Stimulated activated CD8-positive, alpha-beta memory T cell treated with anti-CD3 and anti-CD28 coated beads, Interleukin-7, amount 100 ng/mL, for 24 hours (primary cell): Measurements from ENCODE around the gene PDLIM7.
"Not testable (repeated sequence)": the region's sequence is repeated elsewhere in the genome, so short reads cannot be mapped to it uniquely, and the experiment has no call there.

Experiments used
- DNase-seq: peaks from one replicate; pipeline ENCODE4 v3.0.0-alpha.2; 2020; ENCODE audit warnings: low read depth

PDLIM7 gene

DNA sequence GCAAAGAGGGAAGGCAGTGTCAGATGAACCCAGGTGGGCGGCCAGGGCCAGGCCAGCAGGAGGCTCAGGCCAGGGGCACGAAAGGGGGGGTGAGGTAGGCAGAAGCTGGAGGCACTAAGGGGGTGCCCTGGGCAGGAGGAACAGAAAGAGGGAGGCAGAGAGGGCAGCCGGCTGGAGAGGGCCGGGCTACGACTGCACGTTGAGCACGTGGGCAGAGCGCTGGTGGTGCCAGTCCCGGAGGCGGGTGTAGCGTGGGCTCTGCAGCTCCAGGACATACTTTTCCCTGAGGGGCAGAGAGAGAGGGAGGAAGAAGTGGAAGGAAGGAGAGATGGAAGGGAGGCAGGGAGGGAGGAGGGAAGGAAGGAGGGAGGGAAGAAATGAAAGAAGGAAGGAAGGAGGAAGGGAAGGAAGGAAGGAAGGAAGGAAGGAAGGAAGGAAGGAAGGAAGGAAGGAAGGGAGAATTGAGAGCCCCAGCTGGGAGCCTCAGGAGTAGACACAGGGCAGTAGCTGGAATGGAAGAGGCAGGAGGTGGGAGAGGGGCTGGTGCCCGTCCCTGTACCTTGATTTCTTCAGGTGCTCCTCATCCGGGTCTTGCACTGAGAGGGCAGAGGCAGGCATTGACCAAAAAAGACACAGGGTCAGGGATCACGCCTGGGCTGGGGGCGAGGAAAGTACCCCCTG, 7.0 kb downstream of the PDLIM7 start:
- no peak for DNase-seq

DNA sequence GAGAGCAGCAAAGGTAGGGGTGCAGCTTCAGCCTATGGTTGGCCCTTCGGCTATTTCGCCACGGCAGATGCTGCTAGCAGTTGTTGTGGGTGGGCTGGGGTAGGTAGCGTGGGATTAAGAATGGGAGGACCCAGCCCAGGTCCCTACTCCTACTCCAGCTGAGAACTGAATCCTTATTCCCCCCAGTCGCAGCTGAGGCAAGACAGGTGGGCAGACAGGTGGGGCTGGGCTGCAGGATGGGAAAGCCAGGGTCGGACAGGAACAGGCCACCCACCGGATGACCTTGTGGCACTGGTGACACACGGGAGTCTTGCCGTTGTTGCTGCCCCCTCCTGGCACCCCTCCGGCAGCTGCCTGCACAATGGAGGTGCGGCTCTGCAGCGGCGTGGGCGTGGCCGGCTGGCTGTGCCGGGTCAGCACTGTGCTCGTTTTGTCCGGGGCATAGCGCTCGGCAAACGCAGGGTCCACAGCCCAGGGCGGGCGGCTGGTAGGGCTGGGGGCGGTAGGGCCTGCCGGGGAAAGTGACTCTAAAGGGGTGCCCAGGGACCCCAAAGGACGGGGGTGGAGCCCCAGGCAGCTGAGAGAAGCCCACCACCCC, 8.2 kb downstream of the PDLIM7 start:
- DNase-seq, result no peak

DNA sequence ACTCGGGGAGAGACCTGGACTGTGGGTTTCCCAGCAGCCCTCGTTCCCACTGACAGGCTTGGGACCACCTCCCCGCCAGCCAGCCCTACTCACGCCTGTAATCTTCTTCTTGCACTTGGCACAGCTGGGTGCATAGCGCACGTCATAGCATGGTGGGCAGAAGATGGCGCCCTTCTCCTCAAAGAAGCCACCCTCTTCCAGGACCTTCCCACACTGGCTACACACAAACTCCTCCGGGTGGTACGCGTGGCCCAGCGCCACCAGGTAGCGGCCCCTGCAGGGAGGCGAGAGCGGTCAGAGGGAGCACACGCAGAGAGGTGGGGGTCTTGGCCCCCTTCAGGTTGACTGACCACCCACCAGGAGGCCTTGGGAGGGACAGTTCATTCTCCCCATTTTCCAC, 9.4 kb downstream of the PDLIM7 start:
- no peak for DNase-seq

DNA sequence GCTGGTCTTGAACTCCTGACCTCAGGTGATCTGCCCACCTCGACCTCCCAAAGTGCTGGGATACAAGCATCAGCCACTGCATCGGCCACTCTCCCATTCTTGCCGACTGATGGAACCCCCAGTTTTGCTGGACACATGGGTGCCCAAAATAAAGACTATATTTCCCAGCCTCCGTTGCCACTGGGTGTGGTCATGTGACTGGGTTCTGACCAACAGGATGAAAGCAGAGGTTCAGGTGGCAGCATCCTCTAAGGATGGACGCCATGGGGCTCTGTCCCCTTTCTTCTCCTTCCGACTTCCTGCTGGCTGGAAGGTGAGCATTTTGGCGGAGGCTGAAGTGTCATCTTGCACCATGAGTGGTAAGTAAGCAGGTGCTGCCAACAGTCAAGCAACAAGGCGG, 10.3 kb downstream of the PDLIM7 start:
- no peak for DNase-seq

DNA sequence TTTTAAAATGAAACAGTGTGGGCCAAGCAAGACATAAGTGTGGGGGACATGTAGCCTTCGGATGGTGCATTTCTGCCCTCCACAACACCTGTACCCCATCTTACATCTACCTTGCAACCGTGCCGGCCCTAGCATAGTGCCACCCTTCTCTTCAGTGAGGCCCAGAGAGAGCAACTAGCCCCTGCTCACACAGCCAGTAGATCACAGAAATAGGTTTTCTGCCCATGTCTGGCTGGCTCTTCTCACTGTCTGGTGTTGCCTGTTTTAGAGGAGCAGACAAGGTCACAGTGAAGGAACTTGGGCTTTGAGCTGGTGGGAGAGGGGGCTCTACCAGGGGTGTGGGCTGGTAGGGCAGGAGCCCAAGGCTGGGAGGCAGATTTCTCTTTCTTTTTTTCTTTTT, 11.1 kb downstream of the PDLIM7 start:
- no peak for DNase-seq

DNA sequence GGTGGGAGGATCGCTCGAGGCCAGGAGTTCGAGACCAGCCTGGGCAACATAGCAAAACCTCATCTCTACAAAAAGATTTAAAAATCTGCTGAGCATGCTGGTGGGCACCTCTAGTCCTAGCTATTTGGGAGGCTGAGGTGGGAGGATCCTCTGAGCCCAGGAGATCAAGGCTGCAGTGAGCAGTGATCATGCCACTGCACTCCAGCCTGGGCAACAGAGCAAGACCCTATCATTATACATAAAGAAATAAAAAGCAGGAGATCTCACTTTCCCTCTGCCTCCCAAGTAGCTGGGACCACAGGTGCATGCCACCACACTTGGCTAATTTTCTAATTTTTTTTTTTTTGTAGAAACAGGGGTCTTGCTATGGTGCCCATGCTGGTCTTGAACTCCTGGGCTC, 11.7 kb downstream of the PDLIM7 start:
- not testable (repeated sequence) for DNase-seq

DNA sequence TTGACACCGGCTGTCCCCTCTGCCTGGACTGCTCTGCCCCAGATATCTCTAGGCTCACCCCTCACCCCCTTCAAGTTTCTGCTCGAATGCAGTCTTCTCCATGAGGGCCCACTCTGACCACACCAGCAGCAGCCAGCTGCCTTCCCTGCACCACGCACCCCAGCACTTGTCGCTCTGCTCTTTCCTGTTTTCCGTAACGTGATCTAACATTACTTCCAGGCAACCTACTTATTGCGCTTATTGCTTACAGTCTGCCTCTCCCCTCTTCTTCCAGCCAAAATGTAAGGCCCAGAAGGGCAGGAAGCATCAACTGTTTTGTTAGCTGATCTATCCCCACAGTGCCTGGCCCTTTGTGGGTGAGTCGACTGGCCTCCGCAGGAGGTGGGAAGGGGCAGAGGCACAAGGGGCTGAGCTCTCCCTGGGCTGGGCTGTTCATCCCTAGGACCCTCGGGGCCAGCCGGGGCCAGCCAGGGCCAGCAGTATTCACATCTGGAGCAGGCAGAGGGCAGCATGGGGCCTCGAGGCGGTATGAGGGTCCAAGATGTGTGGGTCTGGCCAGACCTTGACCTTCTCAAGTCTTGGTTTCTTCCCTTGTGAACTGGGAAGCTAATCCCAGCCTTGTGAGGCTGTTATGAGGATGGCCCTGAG, 12.4 kb downstream of the PDLIM7 start:
- no peak for DNase-seq

DNA sequence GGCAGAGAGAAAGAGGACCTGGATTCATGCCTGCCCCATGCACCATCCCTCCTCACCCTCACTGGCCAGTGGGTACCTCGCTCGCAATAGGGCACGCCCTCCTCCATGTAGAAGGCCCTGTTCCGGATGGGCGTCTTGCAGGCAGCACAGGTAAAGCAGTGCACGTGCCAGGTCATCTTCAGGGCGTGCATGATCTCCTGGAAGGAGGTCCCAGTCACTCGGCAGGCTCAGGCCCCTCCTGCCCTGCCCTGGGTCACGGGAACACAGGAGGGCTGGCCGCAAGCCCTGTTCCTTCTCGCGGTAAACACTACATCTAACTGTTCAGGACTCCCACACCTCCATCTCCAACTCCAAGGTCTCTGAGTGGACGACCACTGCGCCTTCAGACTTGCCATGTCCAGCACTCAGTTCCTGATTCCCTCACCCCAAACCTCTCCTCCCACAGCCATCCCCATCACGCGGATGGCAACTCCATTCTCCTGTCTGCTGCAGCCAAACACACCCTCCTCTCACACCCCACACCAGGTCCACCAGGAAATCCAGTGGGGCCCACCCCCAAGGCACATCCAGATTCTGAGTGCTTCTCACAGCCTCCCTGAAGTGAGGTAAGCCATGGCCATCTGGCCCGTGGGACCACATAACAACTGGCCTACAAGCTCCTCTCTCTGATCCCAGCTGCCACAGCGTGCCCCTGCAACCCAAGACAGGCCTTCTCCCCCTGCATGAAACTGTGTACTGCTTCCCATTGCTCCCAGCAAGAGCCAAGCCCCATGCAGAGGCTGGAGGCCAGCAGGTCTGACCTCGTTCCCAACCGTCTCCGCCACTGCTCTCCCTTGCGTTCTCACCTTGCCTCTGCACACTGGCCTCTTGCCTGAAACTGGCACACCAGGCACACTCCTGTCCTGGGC, 13.2 kb downstream of the PDLIM7 start:
- DNase-seq, result no peak

DNA sequence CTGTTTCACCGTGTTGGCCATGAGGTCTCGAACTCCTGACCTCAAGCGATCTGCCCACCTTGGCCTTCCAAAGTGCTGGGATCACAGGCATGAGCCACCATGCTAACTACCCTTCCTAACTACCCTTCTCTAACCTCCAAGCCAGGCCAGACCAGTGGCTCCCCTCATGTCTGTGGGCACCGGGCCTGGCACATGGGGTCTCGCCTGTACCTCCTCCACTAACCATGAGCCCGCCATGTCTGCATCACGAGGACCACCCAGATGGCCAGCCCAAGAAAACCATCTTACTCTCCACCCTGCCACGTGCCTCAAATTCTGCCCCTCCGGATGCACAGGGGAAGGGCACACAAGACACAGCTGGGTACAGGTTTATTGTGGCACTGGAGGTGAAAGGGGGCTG, 14.4 kb downstream of the PDLIM7 start:
- DNase-seq, result no peak

DNA sequence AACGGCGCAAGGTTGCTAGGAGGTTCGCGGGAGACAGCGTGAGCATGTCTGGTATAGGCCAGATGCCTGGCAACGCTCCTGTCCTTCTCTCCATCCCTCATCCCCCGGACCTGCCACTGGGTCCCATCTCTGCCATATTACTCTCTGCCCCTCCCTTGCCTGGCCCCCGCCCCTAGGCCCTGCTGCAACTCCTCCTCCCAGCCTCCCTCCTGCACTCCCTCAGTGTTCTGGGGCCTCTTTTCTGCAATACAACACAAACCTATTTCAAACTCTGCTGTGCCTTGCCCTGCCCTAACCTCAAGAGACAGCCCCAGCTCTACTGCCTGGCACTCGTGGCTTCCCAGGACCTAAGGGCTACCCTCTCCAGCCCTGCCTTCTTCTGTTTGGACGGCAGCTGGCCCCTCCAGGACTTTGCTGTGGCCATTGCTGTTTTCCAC, 15.0 kb downstream of the PDLIM7 start:
- no peak for DNase-seq

DNA sequence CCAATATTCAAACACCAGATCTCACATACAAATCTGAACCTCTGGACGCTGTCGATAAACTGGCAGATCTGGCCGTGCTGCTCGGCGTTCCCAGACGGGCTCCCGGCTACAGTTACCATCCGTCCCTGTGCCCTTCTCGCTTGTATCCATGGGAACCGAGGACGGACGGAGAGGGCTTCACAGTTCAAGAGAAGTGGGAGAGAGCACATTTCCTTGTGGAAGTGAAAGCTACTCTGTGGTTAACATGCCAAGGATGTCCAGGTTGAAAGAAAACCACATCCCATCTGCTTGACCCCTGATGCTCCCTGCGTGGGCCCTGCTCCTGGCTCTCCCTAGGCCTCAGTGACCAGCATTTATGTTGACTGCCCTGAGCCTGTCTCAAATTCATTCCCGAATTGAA, 17.6 kb downstream of the PDLIM7 start:
- no peak for DNase-seq

DNA sequence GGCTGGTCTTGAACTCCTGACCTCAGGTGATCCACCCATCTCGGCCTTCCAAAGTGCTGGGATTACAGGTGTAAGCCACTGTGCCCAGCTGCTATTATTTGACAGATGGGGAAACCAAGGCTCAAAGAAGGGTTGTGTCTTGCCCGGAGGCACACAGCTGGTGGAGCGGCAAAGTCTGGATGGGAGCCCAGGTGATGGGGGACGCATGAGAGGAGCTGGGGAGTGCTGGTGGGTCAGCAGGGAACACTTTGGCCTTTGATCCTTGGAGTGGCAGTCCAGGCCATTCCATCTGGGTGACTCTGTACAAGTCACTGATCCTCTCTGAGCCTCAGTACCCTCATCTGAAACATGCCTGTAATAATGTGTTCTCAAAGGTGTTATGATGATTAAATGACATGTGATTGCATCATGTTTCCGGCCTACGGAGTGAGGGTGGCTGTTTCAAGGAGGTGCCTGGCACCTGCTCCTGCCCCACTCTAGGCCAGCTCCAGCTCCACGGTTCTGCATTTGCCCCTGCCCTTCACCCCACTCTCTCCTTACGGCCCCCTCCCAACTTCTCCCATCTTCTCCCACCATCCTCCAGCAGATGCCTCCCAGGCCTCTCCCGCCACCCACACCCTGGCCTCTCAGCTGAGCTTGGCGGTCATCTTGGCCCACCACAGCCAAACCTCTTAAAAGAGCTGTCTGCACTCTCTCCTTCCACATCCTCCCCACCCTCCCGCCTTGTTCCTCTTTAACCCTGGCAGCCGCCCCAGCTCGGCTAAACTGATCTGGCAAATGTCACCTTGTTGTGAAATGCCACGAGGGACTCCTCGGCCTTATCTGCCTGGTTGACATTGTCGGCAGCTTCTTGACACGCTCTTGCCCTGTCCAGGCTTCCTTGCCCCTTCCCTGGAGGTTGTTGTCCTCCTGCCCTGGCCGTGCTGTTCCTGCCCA, 18.4 kb downstream of the PDLIM7 start:
- DNase-seq, result no peak

DNA sequence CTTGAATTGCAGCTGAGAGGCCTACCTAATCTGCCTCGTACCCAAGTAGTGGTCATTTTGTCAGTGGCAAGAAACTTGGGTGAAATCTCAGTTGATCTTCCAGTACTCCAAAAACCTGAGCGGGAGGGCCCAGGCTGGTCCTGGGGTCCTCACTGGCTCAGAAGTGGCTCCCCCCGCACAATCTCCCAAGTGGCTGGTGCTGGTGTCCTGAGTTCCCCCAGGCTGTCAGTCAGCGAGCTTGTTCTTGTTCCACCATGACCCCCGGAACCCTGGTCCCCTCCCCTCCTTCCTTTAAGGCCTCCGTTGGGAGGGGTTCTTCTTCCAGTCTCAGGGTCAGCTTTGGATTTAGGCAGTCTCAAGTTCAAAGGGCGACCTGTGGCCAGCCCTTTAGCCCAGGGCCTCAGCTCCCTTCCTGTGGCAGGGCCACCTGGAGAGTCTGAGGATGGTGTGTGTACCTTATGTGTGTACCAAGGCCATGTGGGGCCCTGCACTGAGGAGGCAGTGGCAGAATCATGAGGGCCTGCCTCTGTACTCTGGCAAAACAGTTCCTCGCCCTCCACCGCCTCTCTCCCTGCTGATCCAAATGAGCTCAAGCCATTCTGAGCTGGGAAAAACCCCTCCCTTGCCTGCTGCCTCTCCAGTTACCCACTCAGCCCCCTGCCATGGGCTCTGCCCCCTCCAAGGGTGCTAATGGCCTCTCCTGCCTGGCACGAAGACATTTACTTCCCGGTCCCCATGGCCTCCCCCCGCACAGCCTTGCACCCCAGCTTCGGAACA, 19.5 kb downstream of the PDLIM7 start:
- DNase-seq, result no peak

DNA sequence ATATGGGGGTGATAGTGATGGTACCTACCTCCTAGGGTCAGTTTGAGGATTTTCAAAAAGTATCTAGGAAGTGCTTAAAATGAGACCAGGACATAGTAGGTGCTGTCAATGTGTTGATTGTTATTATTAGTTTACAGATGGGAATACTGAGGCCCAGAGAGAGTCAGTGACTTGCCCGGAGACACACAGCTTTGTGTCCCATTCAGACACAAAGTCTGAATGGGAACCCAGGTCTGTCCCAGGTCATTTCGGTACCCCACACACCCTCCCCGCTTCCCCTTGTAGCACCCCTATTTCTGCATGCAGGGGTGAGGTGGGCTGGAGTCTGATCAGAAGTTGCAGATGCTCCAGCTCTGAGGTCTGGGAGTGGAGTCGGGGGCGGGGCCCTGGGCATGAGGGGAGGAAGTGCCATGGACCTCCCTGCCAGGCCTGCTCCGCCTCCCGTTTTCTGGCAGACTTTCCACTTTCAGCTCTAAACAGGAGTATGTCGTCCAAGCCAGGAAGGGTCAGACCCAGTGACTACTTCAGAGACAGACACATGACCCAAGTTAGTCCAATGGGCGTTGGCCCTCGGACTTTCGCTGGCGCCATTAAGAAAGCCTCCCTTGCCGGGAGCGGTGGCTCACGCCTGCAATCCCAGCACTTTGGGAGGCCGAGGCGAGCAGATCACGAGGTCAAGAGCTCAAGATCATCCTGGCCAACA, 20.7 kb downstream of the PDLIM7 start:
- no peak for DNase-seq

DNA sequence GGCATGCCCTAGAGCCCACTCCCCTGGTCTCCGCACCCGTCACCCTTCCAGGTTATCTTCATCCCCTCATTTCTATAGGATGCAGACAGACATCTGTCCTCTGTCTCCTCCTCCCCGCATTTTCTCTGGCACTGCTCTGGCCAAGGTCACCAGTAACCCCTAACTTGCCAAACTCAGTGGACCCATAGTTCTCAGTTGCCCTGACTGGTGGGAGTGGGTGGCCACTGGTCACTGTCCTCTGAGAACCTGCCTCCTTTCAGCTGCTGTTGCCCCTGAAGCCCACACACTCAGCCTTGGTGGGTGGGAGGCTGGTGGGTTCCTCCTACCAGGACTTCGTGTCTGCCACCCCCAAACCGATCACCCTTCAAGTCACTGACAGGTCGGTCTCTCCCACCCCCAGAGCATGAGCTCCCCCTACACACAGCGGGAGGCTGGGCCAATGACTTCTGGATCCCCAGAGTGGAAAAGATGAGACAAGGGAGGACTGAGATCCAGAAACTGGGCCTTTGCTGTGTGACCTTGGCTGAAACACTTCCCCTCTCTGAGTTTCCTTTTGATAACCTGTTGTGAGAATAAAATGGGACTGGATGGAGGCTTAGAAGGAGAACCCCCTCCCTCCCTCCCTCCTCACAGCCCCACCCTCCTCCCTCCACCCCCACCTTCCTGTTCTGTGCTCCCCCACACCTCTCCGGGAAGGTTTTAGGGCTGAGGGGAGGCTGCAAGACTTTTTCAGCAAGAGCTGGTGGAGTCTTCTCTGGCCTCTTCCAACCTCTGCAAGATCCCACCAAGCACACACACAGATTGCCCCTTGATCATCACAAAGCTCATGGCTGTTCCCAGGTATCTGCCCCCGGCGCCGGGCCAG, 21.6 kb downstream of the PDLIM7 start:
- no peak for DNase-seq

DNA sequence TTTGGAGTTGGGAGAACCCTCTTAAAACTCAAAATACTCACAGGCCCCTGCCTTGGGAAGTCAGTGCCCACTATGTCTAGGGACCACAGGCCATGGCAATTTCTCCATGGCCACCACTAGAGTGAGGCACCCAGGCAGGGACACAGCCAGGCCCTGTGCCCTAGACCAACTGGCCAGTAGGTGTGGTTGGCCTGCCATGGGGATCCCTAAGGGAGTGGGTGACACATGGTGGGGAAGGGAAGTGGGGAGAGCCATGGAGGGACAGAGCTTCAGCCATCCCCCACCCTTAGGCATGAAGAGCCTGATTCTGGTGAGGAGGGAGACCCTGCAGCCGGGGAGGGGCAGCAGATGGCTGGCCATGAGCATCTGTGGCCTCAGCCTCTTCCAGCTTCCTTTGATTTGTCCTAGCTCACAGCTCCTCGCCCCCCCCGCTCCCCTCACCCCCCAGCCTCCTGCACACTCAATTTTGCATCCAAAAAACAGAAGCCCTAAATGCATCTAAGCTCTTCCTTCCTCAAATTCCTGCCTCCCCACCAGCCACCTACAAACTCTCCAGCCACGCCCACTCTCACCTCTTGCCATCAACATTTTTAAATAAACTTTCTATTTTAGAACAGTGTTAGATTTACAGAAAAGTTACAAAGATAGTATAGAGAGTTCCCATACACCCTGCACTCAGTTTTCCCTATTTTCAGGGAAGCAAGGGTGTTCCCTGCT, 22.4 kb downstream of the PDLIM7 start:
- DNase-seq, result no peak

DNA sequence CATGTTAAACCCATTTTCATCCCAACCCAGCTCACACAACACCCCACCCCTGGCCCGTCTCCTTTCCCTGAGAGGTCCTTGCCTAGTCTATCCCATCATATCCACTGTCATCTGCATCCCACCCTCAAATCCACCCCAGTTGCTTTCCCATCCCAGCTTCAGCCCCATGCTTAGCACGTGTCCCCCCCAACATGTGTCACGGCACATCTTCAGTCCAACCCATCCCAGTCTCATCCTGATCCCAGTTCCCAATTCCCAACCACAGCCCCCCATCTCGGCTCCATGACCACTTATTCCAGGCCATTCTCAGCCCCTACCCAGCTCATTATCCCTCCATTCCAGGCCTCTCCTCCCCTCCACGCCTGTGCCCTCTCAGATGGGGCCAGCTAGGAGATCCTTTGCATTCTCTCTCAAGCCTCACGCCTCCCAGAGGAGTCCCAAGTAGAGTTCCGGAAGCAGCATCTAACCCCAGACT, 23.4 kb downstream of the PDLIM7 start:
- DNase-seq, result no peak

DNA sequence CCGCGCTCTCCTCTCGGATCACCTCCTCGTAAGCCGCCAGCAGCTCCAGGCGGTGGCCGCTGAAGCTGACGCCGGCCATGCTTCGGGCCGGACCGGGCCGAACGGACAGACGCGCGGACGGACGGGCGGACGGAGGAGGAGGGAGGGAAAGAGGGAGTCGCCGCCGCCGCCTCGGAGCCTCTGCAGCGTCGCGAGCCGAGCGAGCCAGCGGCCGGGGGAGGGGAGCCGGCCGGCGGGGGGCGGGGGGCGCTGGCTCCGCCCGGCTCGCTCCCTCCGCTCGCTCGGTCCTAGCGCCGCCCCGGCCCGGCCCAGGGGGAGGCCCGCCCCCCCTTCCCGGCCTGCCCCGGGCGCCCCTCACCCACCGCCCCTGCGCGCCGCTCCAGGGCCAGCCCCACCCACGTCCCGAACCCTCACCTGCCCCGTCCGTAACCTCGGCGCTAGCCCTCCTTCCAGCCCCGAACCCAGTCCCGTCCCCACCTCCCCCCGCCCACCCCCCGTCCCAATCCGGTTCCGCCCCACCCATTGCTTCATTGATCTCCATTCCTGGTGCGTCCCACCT, 23.9 kb downstream of the PDLIM7 start, which contains the start of gene DBN1:
Gene DBN1 (minus strand): TSS at position 192 of the 559 bp plus-strand sequence. CDS start 113 bp downstream, at position 79.
- no peak for DNase-seq
